ENCODE results near the gene ATOSB.
A peak's percentile ranks its signal among the peaks of the same experiment; 100 is the strongest.

Gene ATOSB

GRCh38 chr9:35112257-35113020, 3.2 kb downstream of the ATOSB start:
- TF ChIP-seq GLIS3 (CRISPR knock-in tag; IDR thresholded peaks at IDR 0.05) (no peak), RARB (CRISPR knock-in tag; IDR thresholded peaks at IDR 0.05) (no peak), ZFP30 (CRISPR knock-in tag; IDR thresholded peaks at IDR 0.05) (no peak), ZNF8 (CRISPR knock-in tag; IDR thresholded peaks at IDR 0.05) (no peak), OSR1 (CRISPR knock-in tag; IDR thresholded peaks at IDR 0.05) (no peak), PPARA (CRISPR knock-in tag; IDR thresholded peaks at IDR 0.05; ENCODE audit: borderline replicate concordance) (no peak), ESRRG (CRISPR knock-in tag; IDR thresholded peaks at IDR 0.05) (no peak), TOX (CRISPR knock-in tag; IDR thresholded peaks at IDR 0.05; ENCODE audit: borderline replicate concordance) (no peak), SNAI2 (CRISPR knock-in tag; IDR thresholded peaks at IDR 0.05) (no peak), ZC3H10 (CRISPR knock-in tag; IDR thresholded peaks at IDR 0.05) (no peak), BACH2 (CRISPR knock-in tag; IDR thresholded peaks at IDR 0.05; ENCODE audit: borderline replicate concordance) (no peak), ARNTL (CRISPR knock-in tag; IDR thresholded peaks at IDR 0.05; ENCODE audit: borderline replicate concordance, low read depth) (no peak), TCF4 (CRISPR knock-in tag; IDR thresholded peaks at IDR 0.05; ENCODE audit: borderline replicate concordance) (no peak), ZNF565 (CRISPR knock-in tag; conservative IDR thresholded peaks at IDR 0.05; ENCODE audit: low read depth) (no peak)
- no peak for ATAC-seq

GRCh38 chr9:35111001-35111933, 4.4 kb downstream of the ATOSB start:
- peak; percentile 72 for ATAC-seq
- TF ChIP-seq ZFP30 (CRISPR knock-in tag; IDR thresholded peaks at IDR 0.05) (no peak), ZNF565 (CRISPR knock-in tag; conservative IDR thresholded peaks at IDR 0.05; ENCODE audit: low read depth) (no peak), ZFP3 (CRISPR knock-in tag; IDR thresholded peaks at IDR 0.05) (no peak)

GRCh38 chr9:35110327-35110761, 5.3 kb downstream of the ATOSB start:
- ATAC-seq: no peak; the same call in 1 of the 3 replicates
- TF ChIP-seq TSHZ2 (CRISPR knock-in tag; IDR thresholded peaks at IDR 0.05): no peak
- TF ChIP-seq TCF4 (CRISPR knock-in tag; IDR thresholded peaks at IDR 0.05; ENCODE audit: borderline replicate concordance): no peak
- TF ChIP-seq PATZ1 (CRISPR knock-in tag; IDR thresholded peaks at IDR 0.05; ENCODE audit: borderline replicate concordance): no peak
- no peak for TF ChIP-seq ARNTL (CRISPR knock-in tag; IDR thresholded peaks at IDR 0.05; ENCODE audit: borderline replicate concordance, low read depth)
- TF ChIP-seq ZNF70 (CRISPR knock-in tag; IDR thresholded peaks at IDR 0.05): no peak
- no peak for TF ChIP-seq RARB (CRISPR knock-in tag; IDR thresholded peaks at IDR 0.05)
- no peak for TF ChIP-seq CSRNP3 (CRISPR knock-in tag; IDR thresholded peaks at IDR 0.05)
- TF ChIP-seq ISL1 (CRISPR knock-in tag; IDR thresholded peaks at IDR 0.05): no peak
- TF ChIP-seq POU6F1 (CRISPR knock-in tag; IDR thresholded peaks at IDR 0.05; ENCODE audit: borderline replicate concordance, low read depth): no peak
- TF ChIP-seq BACH2 (CRISPR knock-in tag; IDR thresholded peaks at IDR 0.05; ENCODE audit: borderline replicate concordance): no peak
- no peak for TF ChIP-seq CSDC2 (CRISPR knock-in tag; IDR thresholded peaks at IDR 0.05)
- no peak for TF ChIP-seq ZFP3 (CRISPR knock-in tag; IDR thresholded peaks at IDR 0.05)
- no peak for TF ChIP-seq SNAI2 (CRISPR knock-in tag; IDR thresholded peaks at IDR 0.05)
- TF ChIP-seq ESRRG (CRISPR knock-in tag; IDR thresholded peaks at IDR 0.05): no peak
- TF ChIP-seq OSR1 (CRISPR knock-in tag; IDR thresholded peaks at IDR 0.05): no peak
- no peak for TF ChIP-seq CREB5 (CRISPR knock-in tag; IDR thresholded peaks at IDR 0.05; ENCODE audit: low read depth)
- TF ChIP-seq PPARA (CRISPR knock-in tag; IDR thresholded peaks at IDR 0.05; ENCODE audit: borderline replicate concordance): no peak
- no peak for TF ChIP-seq ZFP30 (CRISPR knock-in tag; IDR thresholded peaks at IDR 0.05)
- TF ChIP-seq TOX (CRISPR knock-in tag; IDR thresholded peaks at IDR 0.05; ENCODE audit: borderline replicate concordance): no peak
- TF ChIP-seq ZC3H10 (CRISPR knock-in tag; IDR thresholded peaks at IDR 0.05): no peak

All from SK-N-SH treated with all-trans-retinoic acid at 6 μM for 48 hours (cell line).